ENCODE results near the gene PPP4R3A. TPM values are rescaled to one million over a fixed set of nuclear protein-coding genes. Genes with fewer than 3 reads are reported as not detected.

PPP4R3A gene
- total and polyA plus RNA-seq, 12 donors: 28.1 to 69.2 (median 52.6) TPM

- H3K36me3 ChIP-seq (replicated peaks in 1 of 2): no peaks in the 10 kb centered on the region
- WGBS, 4 donors: 0 to 1% (median 0%) methylated on average over 4 to 34 of the region's 34 CpGs; no CpG with 5 or more reads in 1 of the 4 donors
- intact Hi-C loops (cut with DNase I): no loop called here
- H3K27ac ChIP-seq: peak overlapping the region; percentile 94 to 100 (median 98)
- no peak for DNase-seq
- no peaks in the 10 kb centered on the region for H3K27me3 ChIP-seq
- H3K4me3 ChIP-seq: peak overlapping the region; percentile 66 to 92 (median 82)
- TF ChIP-seq POLR2A (IDR thresholded peaks at IDR 0.05) (no peak), CTCF (IDR thresholded peaks at IDR 0.05) (peak in 1 of 6 experiments; percentile 2)
- no peaks in the 10 kb centered on the region for H3K9me3 ChIP-seq (replicated peaks in 1 of 3)
- H3K4me1 ChIP-seq (replicated peaks in 1 of 2): peaks cover 7 to 34% of the 10 kb centered on the region in 2 donors
These were observed 286 bp downstream of the PPP4R3A start for GRCh38 chr14:91509878-91510170.

GRCh38 chr14:91509083-91509877, 830 bp downstream of the PPP4R3A start:
- Histone ChIP-seq H3K36me3 (replicated peaks in 1 of 2) (no peaks in the 10 kb centered on the region), H3K4me3 (peak overlapping the region; percentile 66 to 92 (median 82)), H3K27me3 (no peaks in the 10 kb centered on the region), H3K4me1 (replicated peaks in 1 of 2) (peaks cover 7 to 38% of the 10 kb centered on the region in 2 donors), H3K27ac (peak overlapping the region; percentile 94 to 100 (median 98)), H3K9me3 (replicated peaks in 1 of 3) (no peaks in the 10 kb centered on the region)
- DNase-seq: peak; percentile 46 to 71 (median 63)
- WGBS, 4 donors: 0% methylated on average over 6 to 71 of the region's 71 CpGs
- TF ChIP-seq POLR2A (IDR thresholded peaks at IDR 0.05) (peak in 1 of 2 donors; percentile 68), CTCF (IDR thresholded peaks at IDR 0.05) (no peak)
- intact Hi-C loops (cut with DNase I): no loop called here

GRCh38 chr14:91508105-91508504, 2.0 kb downstream of the PPP4R3A start:
- intact Hi-C loops (cut with DNase I): no loop called here
- H3K27ac ChIP-seq: no peak overlapping the region
- 11 to 24% (median 19%) methylated on average over 2 of the region's 2 CpGs for WGBS, 4 donors

GRCh38 chr14:91506226-91506625, 3.9 kb downstream of the PPP4R3A start:
- intact Hi-C loops (cut with DNase I): no loop called here
- DNase-seq: no peak
- no peaks in the 10 kb centered on the region for H3K27me3 ChIP-seq
- TF ChIP-seq POLR2A (IDR thresholded peaks at IDR 0.05) (no peak), CTCF (IDR thresholded peaks at IDR 0.05) (no peak)
- H3K4me1 ChIP-seq (replicated peaks in 1 of 2): peaks cover 7 to 56% of the 10 kb centered on the region in 2 donors
- 90 to 98% (median 92%) methylated on average over 4 of the region's 4 CpGs for WGBS, 4 donors
- no peaks in the 10 kb centered on the region for H3K9me3 ChIP-seq (replicated peaks in 1 of 3)
- no peak overlapping the region for H3K27ac ChIP-seq
- no peaks in the 10 kb centered on the region for H3K36me3 ChIP-seq (replicated peaks in 1 of 2)
- H3K4me3 ChIP-seq: no peak overlapping the region

More at GRCh38 chr14:91508105-91508504, 2.0 kb downstream of the PPP4R3A start:
- Histone ChIP-seq H3K4me1 (replicated peaks in 1 of 2) (peaks cover 7 to 41% of the 10 kb centered on the region in 2 donors), H3K27me3 (no peaks in the 10 kb centered on the region), H3K36me3 (replicated peaks in 1 of 2) (no peaks in the 10 kb centered on the region), H3K4me3 (peak overlapping the region in 2 of 4 donors; percentile 2 to 83), H3K9me3 (replicated peaks in 1 of 3) (no peaks in the 10 kb centered on the region)
- TF ChIP-seq POLR2A (IDR thresholded peaks at IDR 0.05): no peak
- TF ChIP-seq CTCF (IDR thresholded peaks at IDR 0.05): no peak
- DNase-seq: no peak

All from adrenal gland (tissue), 12 donors.